ENCODE measurements around the gene NDUFA1.
"Not testable (repeated sequence)": the region's sequence is repeated elsewhere in the genome, so short reads cannot be mapped to it uniquely, and the experiment has no call there.

Gene NDUFA1

DNA sequence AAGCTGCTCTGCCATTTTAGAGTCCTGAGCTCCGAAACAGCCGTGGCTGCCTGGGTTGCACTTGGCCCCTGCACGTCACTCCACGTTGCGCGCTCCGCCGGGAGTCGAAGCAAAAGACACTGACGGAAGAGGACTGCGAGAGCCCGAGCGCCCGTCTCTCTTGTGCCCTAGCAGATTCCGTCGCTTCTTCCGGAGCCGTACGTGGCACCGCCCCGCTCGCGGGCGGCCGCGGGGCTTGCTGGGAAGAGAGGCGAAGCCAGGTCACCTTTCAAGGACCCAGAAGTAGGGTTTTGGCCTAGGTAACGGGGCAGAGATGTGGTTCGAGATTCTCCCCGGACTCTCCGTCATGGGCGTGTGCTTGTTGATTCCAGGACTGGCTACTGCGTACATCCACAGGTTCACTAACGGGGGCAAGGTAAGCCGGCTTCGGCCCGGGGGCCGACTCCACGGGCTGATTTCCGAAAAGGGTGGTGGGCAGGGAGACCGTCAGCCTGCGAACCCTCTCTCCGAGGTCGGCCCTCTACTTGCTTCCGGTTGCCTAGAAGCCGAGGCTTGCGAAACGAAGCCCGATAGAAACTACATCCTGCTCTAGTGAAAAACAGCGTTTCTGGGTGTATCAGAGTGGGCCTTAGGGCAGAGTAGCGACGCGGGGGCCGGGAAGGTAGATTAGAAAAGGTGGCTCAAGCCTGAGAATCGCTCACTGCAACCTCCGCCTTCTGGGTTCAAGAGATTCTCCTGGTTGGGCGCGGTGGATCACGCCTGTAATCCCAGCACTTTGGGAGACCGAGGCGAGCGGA, at the start of gene NDUFA1, which contains the start of gene RNF113A:
TSS of gene NDUFA1 (plus strand) at position 234 of the 797 bp plus-strand sequence. CDS start at position 314, 80 bp downstream.
TSS of gene RNF113A (minus strand) at position 135 of the 797 bp plus-strand sequence. CDS start at position 15, 120 bp downstream.
- peak; percentile 34 for DNase-seq

DNA sequence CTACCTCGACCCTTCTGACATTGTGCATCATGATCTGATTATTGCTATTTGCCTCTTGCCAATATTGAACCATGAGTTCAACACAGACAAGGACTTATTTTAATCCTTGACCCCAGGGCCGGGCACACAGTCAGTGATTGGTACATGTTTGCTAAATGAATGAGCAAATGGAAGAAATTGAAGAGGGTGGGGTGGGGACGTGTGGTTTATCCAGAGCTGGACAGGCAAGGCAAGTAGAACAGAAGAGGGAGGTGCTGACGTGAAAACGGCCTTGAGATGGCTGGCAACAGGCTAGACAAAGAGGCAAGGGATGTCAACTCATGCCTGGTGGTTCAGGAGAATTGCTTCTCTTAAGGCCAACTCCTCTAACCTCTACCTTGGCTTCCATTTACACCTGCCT, 47.4 kb upstream of the NDUFA1 start:
- DNase-seq = not testable (repeated sequence)

DNA sequence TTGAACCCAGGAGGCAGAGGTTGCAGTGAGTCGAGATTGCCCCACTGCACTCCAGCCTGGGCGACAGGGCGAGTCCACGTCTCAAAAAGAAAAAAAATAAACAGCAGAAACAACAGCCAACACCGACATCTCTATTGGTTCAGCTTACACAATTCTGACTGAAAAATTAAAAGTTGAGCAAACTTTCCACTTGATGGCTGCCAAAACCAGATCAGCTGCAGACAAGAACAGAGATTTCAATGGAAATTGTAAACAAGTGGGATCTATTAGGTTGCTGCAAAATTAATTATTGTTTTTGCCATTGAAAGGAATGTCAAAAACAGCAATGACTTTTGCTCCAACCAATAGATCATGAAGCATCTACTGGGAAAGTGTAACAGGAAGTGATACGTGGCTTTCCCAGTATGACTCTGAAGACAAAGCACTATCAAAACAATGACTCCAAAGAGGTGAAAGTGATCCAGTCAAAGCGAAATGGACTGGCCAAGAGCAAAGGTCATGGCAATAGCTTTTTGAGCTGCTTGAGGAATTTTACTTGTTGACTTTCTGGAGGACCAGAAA, 45.2 kb upstream of the NDUFA1 start:
- no peak for DNase-seq

DNA sequence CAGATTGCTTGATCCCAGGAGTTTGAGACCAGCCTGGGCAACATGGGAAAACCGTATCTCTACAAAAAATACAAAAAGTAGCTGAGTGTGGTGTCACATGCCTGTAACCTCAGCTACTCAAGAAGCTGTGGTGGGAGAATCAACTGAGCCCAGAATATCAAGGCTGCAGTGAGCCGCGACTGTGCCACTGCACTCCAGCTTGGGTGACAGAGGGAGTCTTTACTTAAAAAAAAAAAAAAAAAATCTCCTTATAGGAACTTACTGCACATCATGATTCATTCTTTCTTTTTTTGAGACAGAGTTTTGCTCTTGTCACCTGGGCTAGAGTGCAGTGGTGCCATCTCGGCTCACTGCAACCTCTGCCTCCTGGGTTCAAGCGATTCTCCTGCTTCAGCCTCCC, 43.2 kb upstream of the NDUFA1 start:
- no peak for DNase-seq

DNA sequence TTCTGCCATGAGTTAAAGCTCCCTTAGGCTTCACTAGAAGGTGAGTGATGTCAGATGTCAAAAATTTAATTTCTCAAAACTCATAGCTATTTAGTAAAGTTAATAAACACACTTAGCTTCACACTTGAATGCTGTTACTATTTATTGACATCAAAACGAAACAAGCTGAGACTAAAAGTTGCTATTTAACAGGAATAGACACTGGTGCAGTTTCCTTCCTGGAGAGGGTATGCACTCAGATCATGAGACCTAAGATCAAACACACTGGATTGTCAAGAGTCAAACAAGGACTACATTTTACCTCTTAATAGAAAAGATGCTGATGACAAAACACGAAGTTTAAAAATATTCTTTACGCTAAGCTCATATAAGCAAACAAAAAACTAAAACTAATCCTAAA, 37.7 kb upstream of the NDUFA1 start:
- no peak for DNase-seq

DNA sequence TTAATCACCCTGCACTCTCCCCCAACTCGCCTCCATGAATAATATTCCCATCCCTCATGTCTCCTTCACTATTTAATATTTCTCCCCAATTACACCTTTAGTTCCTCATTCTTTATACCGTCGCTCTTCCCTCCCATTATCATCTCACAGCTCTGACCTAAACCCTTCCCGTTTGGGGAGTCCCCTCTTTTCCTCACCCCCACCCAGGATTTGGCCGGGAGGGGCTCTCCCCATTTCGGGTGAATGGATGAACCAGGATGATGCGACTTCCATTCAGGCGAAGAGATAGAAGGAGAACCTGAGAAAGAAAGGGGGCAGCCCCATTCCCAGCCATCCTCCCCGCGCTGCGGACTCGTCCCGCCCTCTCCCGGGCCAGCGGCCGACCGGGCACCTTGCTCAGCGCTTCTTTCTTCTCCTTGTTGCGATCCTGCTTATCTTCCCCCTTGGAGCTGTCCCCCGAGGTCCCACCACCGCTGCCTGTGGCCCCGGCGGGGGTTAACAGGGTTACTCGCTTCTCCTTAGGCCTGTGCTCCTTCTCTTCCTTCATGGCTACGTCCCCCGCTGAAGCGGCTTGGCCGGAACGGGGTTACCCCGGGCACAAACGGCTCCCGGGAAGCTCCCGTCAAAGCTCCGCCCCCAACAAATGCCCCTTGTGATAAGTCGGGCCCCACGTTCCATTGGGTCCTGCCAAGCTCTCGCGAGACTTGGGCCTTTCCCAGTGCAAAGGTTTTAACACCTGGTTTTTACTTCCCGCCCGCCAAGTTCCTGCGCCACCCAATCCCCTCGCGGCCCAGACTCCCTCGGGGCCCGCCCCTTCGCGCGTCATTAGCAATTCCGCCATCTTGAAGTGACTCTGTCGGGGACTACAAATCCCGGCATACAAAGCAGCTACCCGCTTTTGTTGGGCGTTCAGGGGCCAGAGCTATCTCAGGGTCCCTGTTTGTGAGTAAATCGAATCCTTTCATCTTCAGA, 19.0 kb upstream of the NDUFA1 start, which contains the start of gene UPF3B:
TSS of gene UPF3B (minus strand) at position 582 of the 972 bp plus-strand sequence. CDS start at position 547, 35 bp downstream.
- DNase-seq = peak; percentile 60

DNA sequence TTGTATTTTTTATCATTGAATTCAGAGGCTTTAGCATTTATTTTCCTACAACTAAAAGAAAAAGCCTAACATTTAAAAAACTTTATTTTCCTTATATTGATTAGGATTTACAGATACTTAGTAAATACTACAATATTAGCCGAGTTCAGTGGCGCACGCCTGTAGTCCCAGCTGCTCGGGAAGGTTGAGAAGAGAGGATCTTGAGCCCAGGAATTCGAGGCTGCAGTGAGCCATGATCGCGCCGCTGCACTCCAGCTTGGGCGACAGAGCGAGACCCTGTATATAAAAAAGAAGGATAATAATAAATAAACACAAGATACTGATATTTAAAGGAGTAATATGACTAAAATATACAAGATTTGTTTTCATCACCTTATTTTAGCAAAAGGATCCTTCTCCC, 18.2 kb upstream of the NDUFA1 start:
- DNase-seq = no peak

DNA sequence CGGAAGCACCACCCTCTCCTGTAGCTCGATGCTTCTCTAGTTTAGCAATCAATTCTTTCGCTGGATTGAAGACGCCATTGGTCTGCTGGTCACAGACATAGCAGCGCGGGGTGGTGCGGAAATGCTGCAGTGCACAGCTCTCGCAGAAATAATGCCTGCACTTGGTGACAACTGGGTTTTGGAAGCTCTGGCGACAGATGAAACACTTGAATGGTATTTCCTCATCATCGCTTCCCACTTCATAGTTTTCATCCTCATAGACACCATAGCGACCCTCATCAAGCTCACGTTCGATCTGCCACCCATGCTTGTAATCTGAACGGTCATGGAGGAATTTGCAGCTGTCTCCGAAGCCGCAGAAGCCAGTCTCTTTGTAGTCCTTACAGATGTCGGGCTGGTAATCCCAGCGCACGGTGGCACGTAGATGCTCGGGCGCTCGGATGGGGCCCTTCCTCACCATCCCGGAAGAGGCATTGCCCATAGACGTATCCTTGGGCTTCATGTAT, 953 bp upstream of the NDUFA1 start:
- DNase-seq = no peak

DNA sequence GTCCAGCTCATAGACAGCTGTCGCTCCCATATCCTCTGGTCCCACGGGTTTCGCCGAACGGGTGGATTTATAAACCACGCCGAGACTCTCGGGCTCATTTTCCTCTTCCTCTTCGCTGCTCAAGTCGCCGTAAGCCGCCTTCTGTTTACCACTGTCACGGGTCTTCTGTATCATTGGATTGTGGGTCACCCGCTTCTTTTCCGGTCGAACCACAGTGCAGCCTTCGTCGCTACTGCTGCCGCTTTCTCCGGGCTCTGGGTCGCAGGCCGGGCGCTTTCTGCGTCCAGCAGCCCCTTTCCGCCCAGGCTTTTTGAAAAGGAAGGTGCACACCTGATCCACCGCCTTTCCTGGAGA, 410 bp upstream of the NDUFA1 start:
- no peak for DNase-seq

DNA sequence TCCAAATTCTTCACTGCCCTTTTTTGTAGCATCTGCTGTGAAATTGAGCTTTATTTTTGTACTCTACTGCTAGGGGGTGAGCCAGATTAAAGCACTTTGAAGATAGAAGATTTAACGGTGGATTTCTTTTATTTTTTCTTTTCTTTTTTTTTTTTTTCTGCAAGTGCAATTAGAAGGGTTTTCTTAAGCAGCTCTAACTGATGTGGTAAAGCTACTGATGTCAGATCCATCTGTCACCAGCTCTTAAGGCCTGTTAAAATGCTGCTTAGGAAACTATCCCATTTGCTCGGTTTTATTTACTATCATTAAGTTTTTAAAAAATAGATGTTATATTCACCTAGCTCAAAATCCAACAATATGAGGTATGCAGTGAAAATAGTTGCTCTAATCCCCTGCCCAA, 7.1 kb downstream of the NDUFA1 start:
- no peak for DNase-seq

DNA sequence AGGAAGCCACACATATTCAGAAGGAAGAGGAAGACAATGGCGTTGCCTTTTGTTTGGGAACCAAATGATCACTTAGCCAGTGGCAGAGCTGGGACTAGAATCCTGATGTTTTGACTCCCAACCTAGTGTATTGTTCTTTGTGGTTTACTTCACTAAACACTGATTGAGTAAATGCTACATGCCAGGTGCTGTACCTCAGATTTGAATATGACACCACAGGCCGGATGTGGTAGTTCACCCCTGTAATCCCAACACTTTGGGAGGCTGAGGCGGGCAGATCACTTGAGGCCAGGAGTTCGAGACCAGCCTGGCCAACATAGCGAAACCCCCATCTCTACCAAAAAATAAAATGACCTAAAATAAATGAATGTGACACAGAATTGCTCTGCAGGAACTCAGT, 8.4 kb downstream of the NDUFA1 start:
- DNase-seq = no peak

DNA sequence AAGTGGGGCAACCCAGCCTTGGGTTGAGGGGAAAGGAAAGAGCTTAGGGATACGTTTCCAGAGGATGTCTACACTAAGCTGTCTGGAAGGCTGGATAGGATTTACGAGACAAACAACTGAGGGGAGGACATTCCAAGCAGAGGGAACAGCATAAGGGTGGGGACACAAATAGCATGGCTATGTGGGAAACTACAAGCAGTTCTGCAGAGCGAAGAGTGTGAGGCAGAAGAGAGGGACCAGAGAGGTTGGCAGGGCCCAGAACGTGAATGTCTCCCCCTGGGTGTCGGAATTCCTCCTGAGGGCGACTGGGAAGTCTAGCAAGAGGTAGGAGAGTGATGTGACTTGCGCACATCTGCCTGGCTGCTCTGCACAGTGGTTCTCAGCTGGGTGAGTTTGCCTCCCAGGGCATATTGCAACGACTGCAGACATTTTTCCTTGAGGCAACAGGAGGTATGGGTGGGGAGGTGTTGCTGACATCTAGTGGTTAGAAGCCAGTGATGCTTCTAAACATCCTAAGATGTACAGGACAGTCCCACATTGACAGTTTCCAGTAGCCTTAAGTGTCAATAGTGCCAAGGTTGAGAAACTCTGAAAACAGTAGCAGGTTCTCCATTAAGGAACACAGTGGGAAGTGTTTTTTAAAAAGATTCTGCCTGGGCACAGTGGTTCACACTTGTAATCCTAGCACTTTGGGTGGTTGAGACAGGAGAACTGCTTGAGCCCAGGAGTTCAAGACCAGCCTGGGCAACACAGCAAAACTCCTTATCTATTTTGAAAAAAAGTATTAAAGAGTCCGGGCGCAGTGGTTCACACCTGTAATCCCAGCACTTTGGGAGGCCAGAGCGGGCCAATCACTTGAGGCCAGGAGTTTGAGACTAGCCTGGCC, 9.2 kb downstream of the NDUFA1 start:
- no peak for DNase-seq

DNA sequence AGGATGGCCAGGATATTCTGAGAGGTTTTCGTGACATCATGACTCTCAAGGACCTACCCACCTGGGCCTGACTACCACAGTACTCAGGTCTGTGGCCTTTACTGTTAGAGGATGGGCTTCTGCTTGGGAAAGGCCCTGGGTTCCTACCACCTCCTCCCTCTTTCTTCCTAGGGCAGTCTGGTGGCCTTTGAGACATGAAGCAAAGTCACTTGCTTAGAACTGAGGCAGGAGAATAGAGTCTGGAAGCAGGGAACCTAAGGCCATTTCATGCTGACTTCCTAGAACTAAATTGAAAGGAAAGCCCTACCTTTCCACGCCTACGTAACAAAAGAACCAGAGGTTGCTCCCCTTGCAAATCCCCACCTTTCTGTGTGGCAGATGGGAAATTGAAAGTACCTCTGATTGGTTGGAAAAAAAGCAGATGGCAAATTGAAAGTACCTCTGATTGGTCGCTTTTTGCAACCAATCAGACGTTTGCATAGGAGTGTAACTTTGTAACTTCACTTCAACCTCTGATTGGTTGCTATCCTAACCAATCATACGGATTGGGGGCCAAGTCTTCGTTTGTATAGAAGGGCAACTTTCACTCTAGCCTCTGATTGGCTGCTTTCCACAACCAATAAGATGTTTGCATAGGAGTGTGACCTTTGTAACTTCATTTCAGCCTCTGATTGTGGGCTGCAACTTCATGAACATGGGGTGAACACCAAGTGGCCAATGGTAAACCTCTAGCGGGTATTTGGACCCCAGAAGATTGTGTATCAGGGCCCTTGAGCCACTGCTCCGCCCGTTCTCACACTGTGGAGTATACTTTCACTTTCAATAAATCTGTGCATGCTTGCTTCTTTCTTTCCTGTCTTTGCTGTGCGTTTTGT, 14.2 kb downstream of the NDUFA1 start:
- DNase-seq = no peak

DNA sequence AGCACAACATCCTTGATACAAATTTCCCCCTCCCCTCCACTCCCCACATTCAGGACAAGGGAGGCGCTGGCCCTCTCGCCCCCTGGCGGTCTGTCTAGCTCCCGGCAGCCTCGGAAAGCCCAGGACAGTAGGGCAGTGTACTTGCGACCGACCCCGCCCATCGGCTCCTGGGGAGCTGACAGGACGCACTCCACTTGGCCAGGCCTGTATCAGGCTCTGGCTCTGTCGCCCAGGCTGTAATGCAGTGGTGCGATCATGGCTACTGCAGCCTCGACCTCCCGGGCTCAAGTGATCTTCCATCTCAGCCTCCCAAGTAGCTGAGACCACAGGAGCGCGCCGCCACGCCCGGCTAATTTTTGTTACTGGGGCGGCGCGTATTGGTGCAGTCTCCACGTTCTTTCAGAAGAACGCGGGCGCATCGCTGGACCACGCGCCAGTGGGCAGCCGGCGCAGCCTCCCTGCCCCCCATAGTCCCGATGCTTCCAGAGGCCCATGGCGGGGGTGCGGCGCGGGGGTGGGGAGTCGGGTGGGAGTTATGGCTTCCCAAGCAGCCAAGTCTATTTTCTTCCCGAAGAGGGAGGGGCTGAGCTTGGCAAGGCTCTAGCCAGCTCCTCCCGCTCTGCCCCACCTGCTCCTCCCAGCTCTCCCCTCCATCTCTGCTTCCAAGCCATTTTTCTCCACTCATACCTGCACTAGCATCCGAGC, 16.2 kb downstream of the NDUFA1 start:
- no peak for DNase-seq

DNA sequence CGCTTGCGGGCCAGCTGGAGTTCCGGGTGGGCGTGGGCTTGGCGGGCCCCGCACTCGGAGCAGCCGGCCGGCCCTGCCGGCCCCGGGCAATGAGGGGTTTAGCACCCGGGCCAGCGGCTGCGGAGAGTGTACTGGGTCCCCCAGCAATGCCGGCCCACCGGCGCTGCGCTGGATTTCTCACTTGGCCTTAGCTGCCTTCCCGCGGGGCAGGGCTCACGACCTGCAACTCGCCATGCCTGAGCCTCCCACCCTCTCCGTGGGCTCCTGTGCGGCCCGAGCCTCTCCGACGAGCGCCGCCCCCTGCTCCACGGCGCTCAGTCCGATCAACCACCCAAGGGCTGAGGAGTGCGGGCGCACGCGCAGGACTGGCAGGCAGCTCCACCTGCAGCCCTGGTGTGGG, 19.0 kb downstream of the NDUFA1 start:
- not testable (repeated sequence) for DNase-seq

DNA sequence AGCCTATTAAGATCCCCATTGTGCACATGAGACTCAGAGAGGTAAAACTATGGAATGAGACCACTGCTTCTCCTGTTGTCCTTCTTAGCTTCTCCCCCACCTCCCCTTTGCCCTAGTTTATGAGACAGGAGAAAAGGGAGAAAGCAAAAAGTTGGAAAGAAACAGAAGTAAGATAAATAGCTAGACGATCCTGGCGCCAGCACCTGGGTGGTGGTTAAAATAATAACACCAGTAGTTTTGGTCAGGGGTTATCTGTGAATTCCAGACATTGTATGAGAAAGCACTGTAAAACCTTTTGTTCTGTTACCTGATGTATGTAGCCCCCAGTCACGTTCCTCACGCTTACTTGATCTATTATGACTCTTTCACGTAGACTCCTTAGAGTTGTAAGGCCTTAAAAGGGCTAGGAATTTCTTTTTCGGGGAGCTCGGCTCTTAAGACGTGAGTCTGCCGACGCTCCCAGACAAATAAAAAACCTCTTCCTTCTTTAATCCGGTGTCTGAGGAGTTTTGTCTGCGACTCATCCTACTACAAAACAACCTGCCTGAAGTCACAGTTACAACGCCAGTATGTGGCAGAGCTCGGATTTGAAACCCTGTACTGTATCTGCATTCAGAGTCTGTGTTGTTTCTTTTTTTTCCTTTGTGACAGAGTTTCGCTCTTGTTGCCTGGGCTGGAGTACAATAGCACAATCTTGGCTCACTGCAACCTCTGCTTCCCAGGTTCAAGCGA, 20.5 kb downstream of the NDUFA1 start:
- DNase-seq = not testable (repeated sequence)

DNA sequence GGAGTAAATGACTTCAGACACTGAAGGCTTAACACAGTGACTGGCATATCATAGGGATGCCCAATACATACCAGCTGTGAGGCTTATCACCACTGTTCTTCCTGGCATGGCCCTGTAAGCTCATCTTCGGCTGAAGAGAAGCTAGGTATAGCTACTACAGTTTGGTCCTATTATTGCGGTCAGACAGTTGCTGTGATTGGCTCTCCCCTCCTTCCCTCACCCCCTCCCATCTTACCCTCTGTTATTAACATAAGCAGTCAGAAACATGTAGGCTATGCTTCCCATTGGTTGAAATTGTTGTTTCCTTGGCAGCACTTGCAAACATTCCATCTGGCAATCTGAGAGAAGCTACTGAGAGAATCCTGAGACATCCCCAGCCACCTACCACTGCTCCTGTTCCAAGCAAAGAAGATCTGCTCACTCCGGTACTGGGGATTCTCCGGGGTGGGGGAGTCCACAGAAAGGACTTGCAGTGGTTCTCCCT, 24.3 kb downstream of the NDUFA1 start, which contains the start of gene AKAP14:
TSS of gene AKAP14 (plus strand) at position 51 of the 484 bp plus-strand sequence. CDS start 7,331 bp downstream, outside the sequence.
- DNase-seq = no peak

DNA sequence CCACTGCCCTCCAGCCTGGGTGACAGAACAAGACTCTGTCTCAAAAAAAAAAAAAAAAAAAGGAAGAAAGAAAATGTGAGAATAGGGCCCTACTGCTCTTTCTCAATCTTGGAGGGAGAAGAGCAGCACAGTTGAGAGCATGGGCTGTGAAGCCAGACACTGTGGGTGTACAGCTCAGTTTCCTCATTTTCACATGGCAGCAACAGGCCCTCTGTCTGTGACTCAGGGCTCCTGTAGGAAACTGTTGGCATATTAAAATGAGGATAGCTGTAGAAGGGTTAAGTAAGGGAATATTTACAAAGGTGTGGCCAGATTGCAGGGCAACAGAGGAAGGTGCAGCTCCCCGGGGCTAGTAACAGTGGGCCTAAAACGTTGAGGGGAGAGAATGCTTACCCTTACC, 27.5 kb downstream of the NDUFA1 start:
- no peak for DNase-seq

DNA sequence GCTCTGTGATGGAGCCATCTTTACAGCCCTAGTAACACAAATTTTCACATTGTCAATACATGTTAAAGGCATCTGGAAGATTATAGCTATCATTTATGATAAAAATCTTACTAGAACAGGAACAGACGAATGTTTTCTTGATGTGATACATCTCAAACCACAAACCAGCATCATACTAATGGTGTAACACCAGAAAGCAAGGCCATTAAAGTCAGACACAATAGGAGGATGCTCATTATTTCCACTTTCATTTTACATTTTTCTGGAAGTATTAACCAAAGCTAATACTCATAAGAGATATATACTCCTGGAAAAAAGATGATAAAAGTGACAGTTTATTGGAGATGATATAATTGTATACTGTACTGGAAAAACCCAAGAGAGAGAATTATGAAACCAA, 29.3 kb downstream of the NDUFA1 start:
- DNase-seq = no peak

Measured in cortex of kidney (tissue), 1 donor.